Measurements from ENCODE around the gene MYBPC3. TPM values are rescaled to one million over a fixed set of nuclear protein-coding genes. Genes with fewer than 3 reads are reported as not detected.

Gene MYBPC3
- total RNA-seq, 1 donor from 2014 or later = 0.06 TPM

DNA sequence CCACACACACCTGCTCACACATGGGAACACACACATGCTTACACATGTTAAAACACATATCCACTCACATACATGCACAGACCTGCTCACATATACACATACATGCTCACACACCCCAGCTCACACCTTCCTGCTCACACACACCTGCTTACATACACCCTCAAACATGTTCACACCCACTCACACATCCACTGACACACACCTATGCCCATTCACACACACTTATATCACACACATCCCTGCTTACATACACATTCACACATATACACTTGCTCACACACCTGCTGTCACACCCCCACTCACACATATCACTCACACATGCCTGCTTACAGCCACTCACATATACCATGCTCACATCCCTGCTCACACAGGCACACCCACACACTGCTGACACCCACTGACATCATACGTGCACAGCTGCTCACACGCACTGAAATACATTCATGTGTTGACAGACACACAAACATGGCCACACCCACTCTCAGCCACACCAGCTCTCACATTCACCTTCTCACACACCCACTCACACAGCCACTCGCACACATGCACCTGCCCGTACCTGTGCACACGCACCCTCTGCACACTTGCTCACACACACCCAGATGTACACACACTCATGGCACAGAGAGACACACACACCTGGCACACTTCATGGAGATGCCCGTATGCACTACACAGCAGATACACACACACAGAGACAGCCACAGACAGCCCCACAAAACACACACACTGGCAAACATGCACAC lies 5.7 kb upstream of the MYBPC3 start:
- Histone ChIP-seq H3K36me3 (no peaks in the 10 kb centered on the region), H3K4me1 (peaks cover 3% of the 10 kb centered on the region), H3K79me2 (ENCODE audit: low read depth) (no peaks in the 10 kb centered on the region), H3K9ac (no peak overlapping the region), H3K4me2 (no peak overlapping the region), H4K20me1 (ENCODE audit: low read depth) (no peaks in the 10 kb centered on the region), H3K27ac (no peak overlapping the region), H3F3A (ENCODE audit: low read depth) (peaks cover 25% of the 10 kb centered on the region), H3K27me3 (no peaks in the 10 kb centered on the region), H3K4me3 (no peak overlapping the region), H3K9me3 (ENCODE audit: low read depth) (no peaks in the 10 kb centered on the region), H2AFZ (replicated peaks) (no peak overlapping the region)
- Mint-ChIP-seq H3K27me3 (ENCODE audit: insufficient read depth, low read depth) (peaks cover 2% of the 10 kb centered on the region), H3K4me3 (no peak overlapping the region), H3K9me3 (no peaks in the 10 kb centered on the region), H3K27ac (no peak overlapping the region), H3K4me1 (peaks cover 3% of the 10 kb centered on the region), H3K36me3 (no peaks in the 10 kb centered on the region)
- TF ChIP-seq EZH2 (IDR thresholded peaks at IDR 0.05) (no peak), EZH2phosphoT487 (IDR thresholded peaks at IDR 0.05) (no peak)
- TF ChIP-seq, protein P1, sequence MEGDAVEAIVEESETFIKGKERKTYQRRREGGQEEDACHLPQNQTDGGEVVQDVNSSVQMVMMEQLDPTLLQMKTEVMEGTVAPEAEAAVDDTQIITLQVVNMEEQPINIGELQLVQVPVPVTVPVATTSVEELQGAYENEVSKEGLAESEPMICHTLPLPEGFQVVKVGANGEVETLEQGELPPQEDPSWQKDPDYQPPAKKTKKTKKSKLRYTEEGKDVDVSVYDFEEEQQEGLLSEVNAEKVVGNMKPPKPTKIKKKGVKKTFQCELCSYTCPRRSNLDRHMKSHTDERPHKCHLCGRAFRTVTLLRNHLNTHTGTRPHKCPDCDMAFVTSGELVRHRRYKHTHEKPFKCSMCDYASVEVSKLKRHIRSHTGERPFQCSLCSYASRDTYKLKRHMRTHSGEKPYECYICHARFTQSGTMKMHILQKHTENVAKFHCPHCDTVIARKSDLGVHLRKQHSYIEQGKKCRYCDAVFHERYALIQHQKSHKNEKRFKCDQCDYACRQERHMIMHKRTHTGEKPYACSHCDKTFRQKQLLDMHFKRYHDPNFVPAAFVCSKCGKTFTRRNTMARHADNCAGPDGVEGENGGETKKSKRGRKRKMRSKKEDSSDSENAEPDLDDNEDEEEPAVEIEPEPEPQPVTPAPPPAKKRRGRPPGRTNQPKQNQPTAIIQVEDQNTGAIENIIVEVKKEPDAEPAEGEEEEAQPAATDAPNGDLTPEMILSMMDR (IDR thresholded peaks at IDR 0.05) = no peak
- DNase-seq (ENCODE audit: low spot score) = no peak

DNA sequence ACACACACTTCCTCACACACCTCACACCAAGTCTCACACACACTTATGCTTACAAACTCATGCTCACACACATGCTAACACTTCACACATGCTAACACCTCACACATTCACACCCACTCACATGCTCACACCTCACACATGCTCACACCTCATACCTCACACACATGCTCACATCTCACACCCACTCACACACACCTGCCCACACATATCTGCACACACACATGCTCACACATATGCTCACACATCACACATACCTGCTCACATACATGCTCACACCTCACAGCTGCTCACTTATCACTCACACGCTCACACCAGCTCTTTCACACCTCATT lies 4.5 kb upstream of the MYBPC3 start:
- Histone ChIP-seq H3K9me3 (ENCODE audit: low read depth) (no peaks in the 10 kb centered on the region), H2AFZ (replicated peaks) (no peak overlapping the region), H3K4me2 (no peak overlapping the region), H3K4me3 (no peak overlapping the region), H3K79me2 (ENCODE audit: low read depth) (no peaks in the 10 kb centered on the region), H3K9ac (no peak overlapping the region), H3F3A (ENCODE audit: low read depth) (peaks cover 25% of the 10 kb centered on the region), H3K4me1 (peaks cover 3% of the 10 kb centered on the region), H3K27me3 (no peaks in the 10 kb centered on the region), H3K27ac (no peak overlapping the region), H3K36me3 (no peaks in the 10 kb centered on the region), H4K20me1 (ENCODE audit: low read depth) (no peaks in the 10 kb centered on the region)
- Mint-ChIP-seq H3K27me3 (ENCODE audit: insufficient read depth, low read depth) (peaks cover 2% of the 10 kb centered on the region), H3K9me3 (no peaks in the 10 kb centered on the region), H3K27ac (no peak overlapping the region), H3K4me3 (no peak overlapping the region), H3K4me1 (peaks cover 3% of the 10 kb centered on the region), H3K36me3 (no peaks in the 10 kb centered on the region)
- DNase-seq (ENCODE audit: low spot score) = no peak
- TF ChIP-seq, protein P1 (IDR thresholded peaks at IDR 0.05) = no peak
- no peak for TF ChIP-seq EZH2phosphoT487 (IDR thresholded peaks at IDR 0.05)
- TF ChIP-seq EZH2 (IDR thresholded peaks at IDR 0.05) = no peak

GRCh38 chr11:47356129-47356997 lies 3.9 kb upstream of the MYBPC3 start:
- Histone ChIP-seq H3K9ac (no peak overlapping the region), H3K4me3 (no peak overlapping the region), H3K36me3 (no peaks in the 10 kb centered on the region), H3F3A (ENCODE audit: low read depth) (peaks cover 25% of the 10 kb centered on the region), H3K79me2 (ENCODE audit: low read depth) (no peaks in the 10 kb centered on the region), H2AFZ (replicated peaks) (no peak overlapping the region), H3K9me3 (ENCODE audit: low read depth) (no peaks in the 10 kb centered on the region), H3K27me3 (no peaks in the 10 kb centered on the region), H3K4me2 (no peak overlapping the region), H3K27ac (no peak overlapping the region), H3K4me1 (peaks cover 3% of the 10 kb centered on the region), H4K20me1 (ENCODE audit: low read depth) (no peaks in the 10 kb centered on the region)
- Mint-ChIP-seq H3K27me3 (ENCODE audit: insufficient read depth, low read depth) (peaks cover 2% of the 10 kb centered on the region), H3K27ac (no peak overlapping the region), H3K4me1 (peaks cover 3% of the 10 kb centered on the region), H3K9me3 (no peaks in the 10 kb centered on the region), H3K36me3 (no peaks in the 10 kb centered on the region), H3K4me3 (no peak overlapping the region)
- no peak for DNase-seq (ENCODE audit: low spot score)
- TF ChIP-seq, protein P1 (IDR thresholded peaks at IDR 0.05) = no peak
- TF ChIP-seq EZH2 (IDR thresholded peaks at IDR 0.05) (no peak), EZH2phosphoT487 (IDR thresholded peaks at IDR 0.05) (no peak)
